Hepatocyte (in vitro differentiated cells): ENCODE data around the gene ZNF689.

Experiments used
- CTCF ChIP-seq: fragments of 200-600 bp; sonication (generic); IDR thresholded peaks from 2 replicates; pipeline ENCODE4 v1.5.1; 2016; ENCODE audit warnings: antibody characterized with exemption, mild to moderate bottlenecking; ENCODE audit not compliant: poor library complexity
- EZH2 ChIP-seq: fragments of 200-600 bp; sonication (generic); IDR thresholded peaks from 2 replicates; pipeline ENCODE4 v1.6.1; 2016; ENCODE audit warnings: antibody characterized with exemption, mild to moderate bottlenecking, borderline replicate concordance
- EZH2phosphoT487 ChIP-seq: fragments of 200-600 bp; sonication (generic); IDR thresholded peaks from one replicate; pipeline ENCODE4 v1.6.1; 2018; ENCODE audit warnings: antibody characterized with exemption, mild to moderate bottlenecking, low read depth, moderate library complexity; ENCODE audit not compliant: unreplicated experiment, severe bottlenecking

DNA sequence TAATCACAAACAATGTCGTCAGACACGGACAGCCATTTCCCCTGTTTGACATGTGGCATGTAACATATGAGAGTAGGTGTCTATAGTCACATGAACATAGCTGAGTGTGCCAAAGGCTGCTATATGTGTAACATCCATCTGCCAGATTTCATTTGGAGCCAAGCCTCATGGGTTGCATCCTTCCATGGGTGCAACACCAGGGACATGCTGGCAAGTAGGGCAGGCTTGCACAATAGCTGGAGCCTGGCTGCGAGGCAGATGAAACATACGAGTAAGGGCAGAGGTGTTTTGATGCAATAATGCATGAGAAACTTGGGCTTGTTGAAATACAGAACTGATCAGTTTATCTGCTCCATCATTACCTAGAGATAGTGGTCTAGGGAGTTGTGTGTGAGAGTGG, 9.0 kb upstream of the ZNF689 start:
- no peak for TF ChIP-seq CTCF
- no peak for TF ChIP-seq EZH2phosphoT487
- TF ChIP-seq EZH2 = no peak
